ENCODE measurements around the gene CREB3L2.

- TF ChIP-seq CTCF (IDR thresholded peaks at IDR 0.05) (no peak), ZFX (IDR thresholded peaks at IDR 0.05; ENCODE audit: borderline replicate concordance) (no peak)
These were observed 50.0 kb downstream of the CREB3L2 start for GRCh38 chr7:137951700-137952425.
